T-cell (primary cell): ENCODE results near the gene HLA-G. TPM values are rescaled to one million over a fixed set of nuclear protein-coding genes. Genes with fewer than 3 reads are reported as not detected.

ENCODE experiments used
- total RNA-seq, 35 experiments: library from RNA in 6 of 35; stranded (reverse) in 6 of 35; fragments of 120-200 nt in 1 of 35; gene quantifications; one replicate each; pipeline versions ENCODE4 v1.2.1 to v1.2.4 and lab custom pipeline; 2013 to 2026

HLA-G gene
- total RNA-seq, 5 donors from 2014 or later (not counting 1 experiment from before 2014, with no cell fraction given): 0.23 to 3.5 (median 0.86) TPM; not detected in 1

Other genes starting within 250 kb of the HLA-G start
- not detected for gene OR2H2, start 242.7 kb upstream of the HLA-G start, total RNA-seq
- 10 to 100 TPM; 48.0 to 82.7 (median 74.8) TPM for gene GABBR1, start 194.6 kb upstream of the HLA-G start, total RNA-seq
- not detected for gene MOG, start 170.7 kb upstream of the HLA-G start, total RNA-seq
- gene ZFP57, start 146.7 kb upstream of the HLA-G start, total RNA-seq: 1 to 10 TPM in 1 of 5 donors, not detected in 4; 1.0 TPM
- gene HLA-F, start 104.4 kb upstream of the HLA-G start, total RNA-seq: 100 to 1,000 TPM; 600 to 951 (median 748) TPM
- gene HLA-A, start 114.7 kb downstream of the HLA-G start, total RNA-seq: 1,000 to 10,000 TPM; 1,578 to 2,596 (median 2,172) TPM
- 10 to 100 TPM; 28.7 to 43.5 (median 36.5) TPM for gene POLR1H, start 233.4 kb downstream of the HLA-G start, total RNA-seq
- gene PPP1R11, start 239.4 kb downstream of the HLA-G start, total RNA-seq: 10 to 100 TPM; 47.2 to 61.4 (median 55.6) TPM
- not detected for gene RNF39, start 247.9 kb downstream of the HLA-G start, total RNA-seq